GM12878 (cell line): ENCODE results near the gene PARVA. TPM values are rescaled to one million over a fixed set of nuclear protein-coding genes. Genes with fewer than 3 reads are reported as not detected.

Experiments
- ATAC-seq: fragments of 200-7000 bp; cut with Tn5 transposase; 3 replicates; pipeline ENCODE4 v1.9.1; 2020; ENCODE audit warnings: mild to moderate bottlenecking, moderate library complexity
- BruUV-seq: library from RNA; stranded (reverse); fragments of 400-500 nt; replicated peaks from 2 replicates; lab custom pipeline; 2021; lab: Mats Ljungman, UMichigan
- CTCF ChIA-PET: fragments of 300-600 bp; sonication (Branson Sonifier 250); formaldehyde crosslinking; extraction: SDS; loops from one replicate; lab custom pipeline; 2021; ENCODE audit warnings: inconsistent platforms; lab: Yijun Ruan, JAX
- POLR2A ChIA-PET: fragments of 350-600 bp; formaldehyde crosslinking; extraction: SDS; loops from one replicate; lab custom pipeline; 2021; ENCODE audit warnings: inconsistent platforms; lab: Charles Lee
- RAD21 ChIA-PET: fragments of 300-600 bp; sonication (Branson Sonifier 250); formaldehyde crosslinking; loops from one replicate; lab custom pipeline; 2023; ENCODE audit warnings: antibody characterized with exemption; ENCODE audit not compliant: unreplicated experiment; lab: Charles Lee
- SMC1A ChIA-PET: fragments of 300-600 bp; sonication (Branson Sonifier 250); formaldehyde crosslinking; loops from one replicate; lab custom pipeline; 2023; ENCODE audit not compliant: unreplicated experiment, uncharacterized antibody; lab: Charles Lee
- DNase-seq: peaks from one replicate; pipeline ENCODE4 v3.0.0-alpha.2; 2011; ENCODE audit warnings: low read depth, low spot score
- FAIRE-seq: peaks from 3 replicates; lab custom pipeline; 2011; peaks lifted over from hg19 to GRCh38; lab: Jason Lieb, UNC
- H2AFZ ChIP-seq: 2 replicates; pipeline ENCODE4 v1.6.0; 2011; ENCODE audit warnings: low read depth, low read length, control low read depth; ENCODE audit not compliant: control insufficient read depth
- H3K27ac ChIP-seq: 2 replicates; pipeline ENCODE4 v1.5.1; 2011; ENCODE audit warnings: control low read depth; ENCODE audit not compliant: control insufficient read depth, insufficient read depth
- H3K27me3 ChIP-seq, 2 experiments: replicated peaks in 1 of 2; 2 replicates each; pipeline versions ENCODE4 v1.6.0 to v1.6.1; 2011; ENCODE audit warnings: low read length in 1 of 2; ENCODE audit not compliant: control insufficient read depth in 2 of 2, insufficient read depth in 2 of 2
- H3K36me3 ChIP-seq, 2 experiments: 2 replicates each; pipeline ENCODE4 v1.5.1; 2011; ENCODE audit warnings: low read length in 1 of 2; ENCODE audit not compliant: control insufficient read depth in 2 of 2, insufficient read depth in 2 of 2
- H3K4me1 ChIP-seq: 2 replicates; pipeline ENCODE4 v1.6.1; 2011; ENCODE audit warnings: mild to moderate bottlenecking, low read length, moderate library complexity, mixed read lengths; ENCODE audit not compliant: control insufficient read depth, insufficient read depth
- H3K4me2 ChIP-seq: 2 replicates; pipeline ENCODE4 v1.6.0; 2011; ENCODE audit warnings: control low read depth; ENCODE audit not compliant: control insufficient read depth, insufficient read depth
- H3K4me3 ChIP-seq: fragments of 200-600 bp; sonication (generic); 2 replicates; pipeline ENCODE4 v1.5.1; 2016
- H3K79me2 ChIP-seq: 2 replicates; pipeline ENCODE4 v1.6.0; 2011; ENCODE audit warnings: low read length; ENCODE audit not compliant: control insufficient read depth, insufficient read depth
- H3K9ac ChIP-seq: 2 replicates; pipeline ENCODE4 v1.8.0; 2011; ENCODE audit warnings: low read length, control low read depth, mixed read lengths; ENCODE audit not compliant: control insufficient read depth, insufficient read depth
- H3K9me3 ChIP-seq: replicated peaks from 3 replicates; pipeline ENCODE4 v1.5.1; 2011; ENCODE audit warnings: mild to moderate bottlenecking, low read length; ENCODE audit not compliant: control insufficient read depth, insufficient read depth
- H4K20me1 ChIP-seq: 2 replicates; pipeline ENCODE4 v1.6.0; 2011; ENCODE audit not compliant: control insufficient read depth, insufficient read depth
- CEBPB ChIP-seq, 2 experiments: fragments of 150-350 bp in 1 of 2; IDR thresholded peaks; 2 replicates each; pipeline ENCODE4 v1.6.1; 2012 to 2014; ENCODE audit warnings: low read depth in 2 of 2, low read length in 2 of 2, borderline replicate concordance in 1 of 2, inconsistent platforms in 1 of 2
- CREM ChIP-seq: IDR thresholded peaks from 2 replicates; pipeline ENCODE4 v1.6.1; 2014; ENCODE audit warnings: antibody characterized with exemption, low read depth
- EP300 ChIP-seq, 2 experiments: fragments of 150-350 bp in 1 of 2; IDR thresholded peaks; 2 replicates each; pipeline ENCODE4 v1.6.1; 2011 to 2012; ENCODE audit warnings: low read depth in 2 of 2, low read length in 2 of 2, borderline replicate concordance in 1 of 2, improper control_type of control experiment in 1 of 2, inconsistent platforms in 1 of 2; ENCODE audit not compliant: control insufficient read depth in 1 of 2
- MLLT1 ChIP-seq: fragments of 450-650 bp; IDR thresholded peaks from 2 replicates; pipeline ENCODE4 v1.6.1; 2016; ENCODE audit warnings: mild to moderate bottlenecking
- MYC ChIP-seq: IDR thresholded peaks from 2 replicates; pipeline ENCODE4 v1.6.1; 2011; ENCODE audit warnings: mild to moderate bottlenecking, low read length, moderate library complexity, inconsistent platforms; ENCODE audit not compliant: insufficient read depth, insufficient replicate concordance, insufficient read length, severe bottlenecking
- NR2C1 ChIP-seq: fragments of 450-650 bp; IDR thresholded peaks from 2 replicates; pipeline ENCODE4 v1.6.1; 2017; ENCODE audit warnings: antibody characterized with exemption, mild to moderate bottlenecking, moderate library complexity
- NR2C2 ChIP-seq: IDR thresholded peaks from 2 replicates; pipeline ENCODE4 v1.6.1; 2011; ENCODE audit warnings: borderline replicate concordance, low read depth; ENCODE audit not compliant: control insufficient read depth, insufficient read length
- POLR2AphosphoS2 ChIP-seq: IDR thresholded peaks from 2 replicates; pipeline ENCODE4 v1.6.1; 2011; ENCODE audit warnings: low read depth, mild to moderate bottlenecking, low read length, improper control_type of control experiment, moderate library complexity
- STAT3 ChIP-seq: IDR thresholded peaks from 2 replicates; pipeline ENCODE4 v1.6.1; 2011; ENCODE audit warnings: low read depth, low read length, improper control_type of control experiment
- TAF1 ChIP-seq: IDR thresholded peaks from 2 replicates; pipeline ENCODE4 v1.6.1; 2011; ENCODE audit warnings: mild to moderate bottlenecking, low read depth, low read length, borderline replicate concordance
- TARDBP ChIP-seq: IDR thresholded peaks from 2 replicates; pipeline ENCODE4 v1.6.1; 2016; ENCODE audit warnings: borderline replicate concordance
- WGBS: methylation state at CpG from one replicate; pipeline ENCODE4 v1.1.6; 2016; ENCODE audit warnings: low lambda C conversion rate; ENCODE audit not compliant: insufficient replicate concordance, insufficient coverage; ENCODE audit errors: missing lambda C conversion rate; 5-methylcytosine and 5-hydroxymethylcytosine counted together
- in situ Hi-C: fragments of 300-500 bp; cut with MboI; formaldehyde crosslinking; loops from 9 replicates; pipeline ENCODE4 v1.14.3; 2018; ENCODE audit warnings: mixed read lengths
- intact Hi-C: fragments of 100-400 bp; cut with micrococcal nuclease; formaldehyde crosslinking; loops from one replicate; pipeline ENCODE4 v1.14.2; 2022; ENCODE audit not compliant: unreplicated experiment
- polyA plus RNA-seq, 11 experiments: library from polyadenylated mRNA; depleted of rRNA in 4 of 11; unstranded in 6 of 11; stranded (reverse) in 5 of 11; fragments of >200 nt; fragmentation: Nextera tagmentation in 4 of 11; fragmentation: Illumina TruSeq in 1 of 11; extraction: Ambion mirVana in 4 of 11; extraction: Trizol in 1 of 11; gene quantifications; 1 replicate in 1 of 11; 2 replicates in 10 of 11; pipeline versions ENCODE4 v1.2.1 to v1.2.3, GENCODE V29; 2011 to 2016; ENCODE audit warnings: inconsistent platforms in 2 of 11, missing spikeins in 2 of 11, low read depth in 1 of 11
- total RNA-seq, 4 experiments: library from RNA; depleted of rRNA in 3 of 4; stranded (reverse); fragments of >200 nt in 3 of 4; fragmentation: Illumina TruSeq in 1 of 4; extraction: Trizol in 1 of 4; gene quantifications; 2 replicates each; pipeline versions ENCODE4 v1.2.1 to v1.2.3, GENCODE V29; 2013 to 2021

PARVA gene
- total and polyA plus RNA-seq, 10 of the 15 experiments (the other 5 are each of a cell fraction or from before 2014, with no cell fraction given): 0.01 to 0.44 (median 0.03) TPM; not detected in 7

- no peaks in the 10 kb centered on the region for H3K9me3 ChIP-seq
- H3K27me3 ChIP-seq: no peaks in the 10 kb centered on the region
- intact Hi-C loops: no loop called here
- H4K20me1 ChIP-seq: no peaks in the 10 kb centered on the region
- H3K36me3 ChIP-seq: no peaks in the 10 kb centered on the region
- H3K4me3 ChIP-seq: no peak overlapping the region
- no peak overlapping the region for H3K4me2 ChIP-seq
- POLR2A ChIA-PET: no interaction called here
- CTCF ChIA-PET: interaction anchor here (0.9 kb wide), 1 partner anchor 8 kb away, joined by 3 read pairs; no protein-coding TSS in a partner anchor
- H3K27ac ChIP-seq: no peak overlapping the region
- RAD21 ChIA-PET: no interaction called here
- H2AFZ ChIP-seq: no peak overlapping the region
- H3K79me2 ChIP-seq: no peaks in the 10 kb centered on the region
- SMC1A ChIA-PET: no interaction called here
- FAIRE-seq: no peak
- no TSS peak for BruUV-seq
- DNase-seq: no peak
- H3K4me1 ChIP-seq: no peaks in the 10 kb centered on the region
- no peak overlapping the region for H3K9ac ChIP-seq
- in situ Hi-C loops: no loop called here
- ATAC-seq: no peak
- 6% methylated on average over 3 of the region's 3 CpGs for WGBS
- TF ChIP-seq STAT3 (no peak), EP300 (IDR thresholded peaks at IDR 0.05; ENCODE audit: borderline replicate concordance in 1 of 2, control insufficient read depth in 1 of 2, low read depth in 2 of 2, low read length in 2 of 2) (no peak), CREM (no peak)
Measured at GRCh38 chr11:12420040-12420439, 42.7 kb downstream of the PARVA start.

GRCh38 chr11:12420706-12421105 lies 43.3 kb downstream of the PARVA start:
- Histone ChIP-seq H3K4me1 (no peaks in the 10 kb centered on the region), H3K9ac (no peak overlapping the region), H2AFZ (no peak overlapping the region), H3K4me3 (no peak overlapping the region), H3K79me2 (no peaks in the 10 kb centered on the region), H4K20me1 (no peaks in the 10 kb centered on the region), H3K36me3 (no peaks in the 10 kb centered on the region)
- no TSS peak for BruUV-seq
- WGBS: 34% methylated on average over 6 of the region's 6 CpGs
- POLR2A ChIA-PET: no interaction called here
- ATAC-seq: no peak
- TF ChIP-seq NR2C1 (no peak), POLR2AphosphoS2 (no peak), MLLT1 (no peak), MYC (no peak), CEBPB (IDR thresholded peaks at IDR 0.05; ENCODE audit: borderline replicate concordance in 1 of 2, low read depth in 2 of 2, low read length in 2 of 2) (no peak), TARDBP (no peak), TAF1 (no peak), NR2C2 (no peak)
- TF ChIP-seq, all 136 proteins: peak for 0
- in situ Hi-C loops: no loop called here
- no peaks in the 10 kb centered on the region for H3K27me3 ChIP-seq
- CTCF ChIA-PET: no interaction called here
- SMC1A ChIA-PET: interaction anchor here (0.6 kb wide), 1 partner anchor 167 kb away, joined by 3 read pairs; no protein-coding TSS in a partner anchor
- no peak overlapping the region for H3K4me2 ChIP-seq
- intact Hi-C loops: no loop called here
- DNase-seq: no peak
- FAIRE-seq: no peak
- no peaks in the 10 kb centered on the region for H3K9me3 ChIP-seq
- no peak overlapping the region for H3K27ac ChIP-seq
- RAD21 ChIA-PET: no interaction called here
